Measurements from ENCODE around the gene JMJD1C.

Gene JMJD1C

DNA sequence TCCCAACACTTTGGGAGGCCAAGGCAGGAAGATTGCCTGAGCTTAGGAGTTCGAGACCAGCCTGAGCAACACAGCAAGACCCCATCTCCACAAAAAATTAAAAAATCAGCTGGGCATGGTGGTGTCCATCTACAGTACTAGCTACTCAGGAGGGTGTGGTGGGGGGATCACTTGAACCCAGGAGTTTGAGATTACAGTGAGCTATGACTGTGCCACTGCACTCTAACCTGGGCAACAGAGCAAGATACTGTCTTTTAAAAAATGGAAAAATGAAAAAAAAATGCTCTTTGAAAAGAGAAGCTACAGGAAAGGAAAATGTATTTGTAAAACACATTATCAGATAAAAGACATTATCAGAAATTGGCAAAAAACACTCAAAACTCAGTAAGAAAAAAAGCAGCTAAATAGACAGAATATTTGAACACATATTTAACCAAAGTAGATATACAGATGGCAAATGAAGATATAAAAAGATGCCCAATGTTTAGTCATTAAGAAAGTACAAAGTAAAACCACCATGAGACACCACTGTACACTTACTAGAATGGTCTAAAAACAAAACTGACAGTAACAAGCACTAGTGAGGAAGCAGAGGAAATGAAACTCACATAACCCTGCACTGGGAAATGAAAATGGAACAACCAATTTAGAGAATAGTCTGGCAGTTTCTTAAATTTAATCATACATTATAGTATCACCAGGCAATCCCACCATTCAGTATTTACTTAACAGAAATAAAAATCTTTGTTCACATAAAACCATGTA, 292.1 kb downstream of the JMJD1C start:
- H3K4me3 ChIP-seq (ENCODE audit: low read length): no peak overlapping the region
- DNase-seq (ENCODE audit: low read depth): no peak
- TF ChIP-seq, protein P1, sequence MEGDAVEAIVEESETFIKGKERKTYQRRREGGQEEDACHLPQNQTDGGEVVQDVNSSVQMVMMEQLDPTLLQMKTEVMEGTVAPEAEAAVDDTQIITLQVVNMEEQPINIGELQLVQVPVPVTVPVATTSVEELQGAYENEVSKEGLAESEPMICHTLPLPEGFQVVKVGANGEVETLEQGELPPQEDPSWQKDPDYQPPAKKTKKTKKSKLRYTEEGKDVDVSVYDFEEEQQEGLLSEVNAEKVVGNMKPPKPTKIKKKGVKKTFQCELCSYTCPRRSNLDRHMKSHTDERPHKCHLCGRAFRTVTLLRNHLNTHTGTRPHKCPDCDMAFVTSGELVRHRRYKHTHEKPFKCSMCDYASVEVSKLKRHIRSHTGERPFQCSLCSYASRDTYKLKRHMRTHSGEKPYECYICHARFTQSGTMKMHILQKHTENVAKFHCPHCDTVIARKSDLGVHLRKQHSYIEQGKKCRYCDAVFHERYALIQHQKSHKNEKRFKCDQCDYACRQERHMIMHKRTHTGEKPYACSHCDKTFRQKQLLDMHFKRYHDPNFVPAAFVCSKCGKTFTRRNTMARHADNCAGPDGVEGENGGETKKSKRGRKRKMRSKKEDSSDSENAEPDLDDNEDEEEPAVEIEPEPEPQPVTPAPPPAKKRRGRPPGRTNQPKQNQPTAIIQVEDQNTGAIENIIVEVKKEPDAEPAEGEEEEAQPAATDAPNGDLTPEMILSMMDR (conservative IDR thresholded peaks at IDR 0.05; ENCODE audit: low read depth, low read length): no peak

DNA sequence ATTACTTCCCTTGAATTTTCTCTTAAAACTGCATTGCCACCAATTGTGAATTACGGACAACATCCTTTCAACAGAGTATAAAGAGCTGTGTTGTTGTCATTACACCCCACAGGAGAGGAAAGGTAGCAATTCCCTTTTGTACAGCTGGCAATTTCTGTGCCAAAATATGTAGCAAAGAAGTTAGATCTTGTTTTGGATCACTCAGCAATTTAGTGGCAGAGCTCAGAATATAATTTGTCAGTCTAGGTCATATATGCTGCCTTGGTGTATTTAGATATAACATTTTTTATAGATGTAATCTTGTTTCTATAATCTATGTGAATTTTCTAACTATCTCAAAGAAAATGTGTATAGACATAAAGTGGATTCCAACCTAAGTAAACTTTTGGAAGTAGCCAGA, 293.9 kb downstream of the JMJD1C start:
- TF ChIP-seq, protein P1 (conservative IDR thresholded peaks at IDR 0.05; ENCODE audit: low read depth, low read length): no peak
- no peak for DNase-seq (ENCODE audit: low read depth)
- H3K4me3 ChIP-seq (ENCODE audit: low read length): no peak overlapping the region

DNA sequence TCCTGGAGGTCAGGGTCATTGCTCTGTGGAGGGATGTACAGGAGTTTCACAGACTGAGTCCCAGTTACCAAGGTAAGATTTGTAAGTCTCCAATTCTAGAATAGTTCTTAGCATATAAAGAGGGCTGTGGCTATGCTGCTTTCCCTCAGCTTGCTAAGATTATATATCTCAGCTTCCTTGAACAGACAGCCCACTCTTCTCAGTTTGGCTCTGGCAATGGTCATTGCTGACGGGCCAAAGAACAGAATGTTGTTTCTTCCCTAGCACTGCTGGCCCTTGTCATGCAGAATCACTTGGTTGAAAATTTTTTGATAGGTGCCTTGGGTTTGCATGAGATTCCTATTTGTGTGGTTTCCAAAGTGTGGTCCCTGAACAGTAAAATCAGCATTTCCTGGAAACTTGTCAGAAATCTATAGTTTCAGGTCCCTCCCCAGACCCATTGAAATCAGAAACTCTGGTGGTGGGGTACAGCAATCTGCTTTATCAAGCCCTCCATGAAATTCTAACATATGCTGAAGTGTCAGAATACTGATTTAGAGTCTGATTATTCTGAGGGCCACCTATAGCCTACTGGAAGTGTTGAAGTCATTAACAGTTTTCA, 294.4 kb downstream of the JMJD1C start:
- TF ChIP-seq, protein P1 (conservative IDR thresholded peaks at IDR 0.05; ENCODE audit: low read depth, low read length): no peak
- DNase-seq (ENCODE audit: low read depth): no peak
- H3K4me3 ChIP-seq (ENCODE audit: low read length): no peak overlapping the region

DNA sequence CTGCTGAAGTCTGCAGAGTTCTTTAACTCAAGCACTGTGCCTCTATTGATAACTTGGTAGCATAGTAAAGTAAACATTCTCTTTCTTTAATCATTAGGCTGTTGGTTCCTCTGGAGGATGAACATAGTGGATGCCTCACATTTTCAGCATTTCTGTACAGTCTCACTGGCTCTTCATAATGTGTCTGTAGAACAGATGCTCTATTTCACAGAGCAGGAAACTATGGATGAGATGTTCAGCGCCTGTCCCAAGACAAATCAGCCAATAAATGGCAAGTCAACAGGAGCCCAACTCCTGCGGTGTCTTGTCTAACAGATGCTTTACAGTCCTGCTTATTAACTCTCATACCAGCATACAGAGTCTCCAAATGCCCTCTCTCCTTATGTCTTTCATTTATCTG, 296.2 kb downstream of the JMJD1C start:
- DNase-seq (ENCODE audit: low read depth): no peak
- TF ChIP-seq, protein P1 (conservative IDR thresholded peaks at IDR 0.05; ENCODE audit: low read depth, low read length): no peak
- no peak overlapping the region for H3K4me3 ChIP-seq (ENCODE audit: low read length)

- no peak for DNase-seq (ENCODE audit: low read depth)
- no peak overlapping the region for H3K4me3 ChIP-seq (ENCODE audit: low read length)
- TF ChIP-seq, protein P1 (conservative IDR thresholded peaks at IDR 0.05; ENCODE audit: low read depth, low read length): no peak
These were observed 296.8 kb downstream of the JMJD1C start for GRCh38 chr10:63168821-63169462.

DNA sequence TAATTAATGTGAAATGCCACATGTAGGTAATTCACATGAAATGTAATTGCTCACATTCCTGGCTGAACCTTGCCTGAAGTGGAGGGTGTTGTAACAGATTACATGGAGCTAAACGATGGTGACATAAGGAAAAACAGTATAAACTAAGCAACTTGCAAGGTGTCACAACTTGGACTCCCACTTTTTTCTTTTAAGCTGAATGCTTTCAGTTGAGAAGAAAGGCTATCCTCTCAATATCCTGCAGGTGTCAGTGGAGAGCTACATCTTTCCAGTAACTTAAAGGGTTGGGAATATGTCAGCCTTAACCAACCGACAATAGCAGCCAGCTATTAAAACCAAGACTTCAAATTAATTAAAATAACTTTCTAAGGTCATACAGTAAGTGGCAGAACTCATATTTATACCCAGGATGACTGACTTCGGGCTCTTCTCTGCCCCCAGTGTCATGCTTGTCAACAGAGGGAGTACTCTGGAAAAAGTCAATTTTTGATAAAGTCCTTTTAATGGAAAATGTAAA, 299.0 kb downstream of the JMJD1C start:
- DNase-seq (ENCODE audit: low read depth): peak; percentile 46
- TF ChIP-seq, protein P1 (conservative IDR thresholded peaks at IDR 0.05; ENCODE audit: low read depth, low read length): peak; percentile 79
- no peak overlapping the region for H3K4me3 ChIP-seq (ENCODE audit: low read length)

Measured in retinal pigment epithelial cell (primary cell).